Prostate gland (tissue), 2 donors: ENCODE results near the gene GSG1L. TPM values are rescaled to one million over a fixed set of nuclear protein-coding genes. Genes with fewer than 3 reads are reported as not detected.

ENCODE experiments used
- DNase-seq: peaks from one replicate; pipeline ENCODE4 v3.0.0-alpha.2; 2019; ENCODE audit warnings: low spot score
- H3K27ac ChIP-seq, 2 donors: fragments of 200-600 bp; sonication (generic); 2 replicates each; pipeline ENCODE4 v1.5.1; 2017 to 2019
- H3K27me3 ChIP-seq: fragments of 200-600 bp; sonication (generic); replicated peaks from 2 replicates; pipeline ENCODE4 v1.5.1; 2019; ENCODE audit not compliant: insufficient read depth
- H3K36me3 ChIP-seq, 2 donors: fragments of 200-600 bp; sonication (generic); 1 replicate in 1 of 2; 2 replicates in 1 of 2; pipeline versions ENCODE4 v1.5.1 to v1.8.1; 2017 to 2019
- H3K4me1 ChIP-seq: fragments of 200-600 bp; sonication (generic); replicated peaks from 2 replicates; pipeline ENCODE4 v1.5.1; 2019
- H3K4me3 ChIP-seq, 2 donors: fragments of 200-600 bp; sonication (generic); 2 replicates each; pipeline ENCODE4 v1.5.1; 2017 to 2019
- H3K9me3 ChIP-seq: fragments of 200-600 bp; sonication (generic); 2 replicates; pipeline ENCODE4 v1.5.1; 2017
- POLR2A ChIP-seq: fragments of 450-650 bp; IDR thresholded peaks from one replicate; pipeline ENCODE4 v1.6.1; 2016; ENCODE audit warnings: antibody characterized with exemption, mild to moderate bottlenecking
- POLR2AphosphoS5 ChIP-seq: sonication (generic); formaldehyde crosslinking; IDR thresholded peaks from one replicate; pipeline ENCODE4 v1.6.1; 2017; ENCODE audit warnings: antibody characterized with exemption
- WGBS: methylation state at CpG from one replicate; pipeline ENCODE4 v1.1.5; 2018; 5-methylcytosine and 5-hydroxymethylcytosine counted together
- intact Hi-C: fragments of 100-400 bp; cut with DNase I; formaldehyde crosslinking; loops from one replicate; pipeline ENCODE4 v1.14.2; 2022
- total RNA-seq, 2 donors: library from RNA; depleted of rRNA; stranded (reverse); fragments of >200 nt; gene quantifications; one replicate each; pipeline ENCODE4 v1.1.0, GENCODE V29; 2016
- TF ChIP-seq, protein P1 (sequence below), 4 experiments: fragments of 200-600 bp in 2 of 4; fragments of 450-650 bp in 2 of 4; sonication (generic) in 2 of 4; IDR thresholded peaks; 1 replicate in 3 of 4; 2 replicates in 1 of 4; pipeline ENCODE4 v1.5.1; 2016 to 2019; ENCODE audit warnings: antibody characterized with exemption in 4 of 4, mild to moderate bottlenecking in 2 of 4, moderate library complexity in 2 of 4

GSG1L gene
- total RNA-seq, 2 donors from 2014 or later, result 0.91 TPM; not detected in 1

DNA sequence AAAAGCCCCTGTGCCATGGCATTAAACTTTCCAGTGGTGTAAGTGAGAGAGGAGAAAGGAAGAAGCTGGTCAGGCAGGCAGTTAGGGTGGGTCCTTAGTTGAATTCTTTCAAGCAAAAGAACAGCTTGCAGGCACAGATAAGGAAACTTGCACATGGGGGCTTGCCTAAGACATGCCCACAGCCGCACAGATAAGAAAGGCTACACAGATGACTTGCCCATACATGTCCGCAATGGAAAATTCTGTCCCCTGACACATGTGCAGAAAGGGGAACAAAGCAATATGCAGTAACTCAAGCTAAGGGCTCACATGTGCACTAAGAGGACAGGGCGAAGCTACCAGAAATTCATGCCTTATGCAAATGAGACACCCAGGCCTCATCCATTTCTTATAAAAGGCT, 69.9 kb downstream of the GSG1L start:
- WGBS, result 84% methylated on average over 3 of the region's 3 CpGs
- intact Hi-C loops, result no loop called here
- Histone ChIP-seq H3K9me3 (no peaks in the 10 kb centered on the region), H3K4me1 (no peaks in the 10 kb centered on the region), H3K4me3 (no peak overlapping the region), H3K27ac (no peak overlapping the region), H3K36me3 (no peaks in the 10 kb centered on the region), H3K27me3 (no peaks in the 10 kb centered on the region)
- no peak for DNase-seq
- TF ChIP-seq, protein P1, sequence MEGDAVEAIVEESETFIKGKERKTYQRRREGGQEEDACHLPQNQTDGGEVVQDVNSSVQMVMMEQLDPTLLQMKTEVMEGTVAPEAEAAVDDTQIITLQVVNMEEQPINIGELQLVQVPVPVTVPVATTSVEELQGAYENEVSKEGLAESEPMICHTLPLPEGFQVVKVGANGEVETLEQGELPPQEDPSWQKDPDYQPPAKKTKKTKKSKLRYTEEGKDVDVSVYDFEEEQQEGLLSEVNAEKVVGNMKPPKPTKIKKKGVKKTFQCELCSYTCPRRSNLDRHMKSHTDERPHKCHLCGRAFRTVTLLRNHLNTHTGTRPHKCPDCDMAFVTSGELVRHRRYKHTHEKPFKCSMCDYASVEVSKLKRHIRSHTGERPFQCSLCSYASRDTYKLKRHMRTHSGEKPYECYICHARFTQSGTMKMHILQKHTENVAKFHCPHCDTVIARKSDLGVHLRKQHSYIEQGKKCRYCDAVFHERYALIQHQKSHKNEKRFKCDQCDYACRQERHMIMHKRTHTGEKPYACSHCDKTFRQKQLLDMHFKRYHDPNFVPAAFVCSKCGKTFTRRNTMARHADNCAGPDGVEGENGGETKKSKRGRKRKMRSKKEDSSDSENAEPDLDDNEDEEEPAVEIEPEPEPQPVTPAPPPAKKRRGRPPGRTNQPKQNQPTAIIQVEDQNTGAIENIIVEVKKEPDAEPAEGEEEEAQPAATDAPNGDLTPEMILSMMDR (IDR thresholded peaks at IDR 0.05), result no peak
- TF ChIP-seq POLR2AphosphoS5 (no peak), POLR2A (no peak)

DNA sequence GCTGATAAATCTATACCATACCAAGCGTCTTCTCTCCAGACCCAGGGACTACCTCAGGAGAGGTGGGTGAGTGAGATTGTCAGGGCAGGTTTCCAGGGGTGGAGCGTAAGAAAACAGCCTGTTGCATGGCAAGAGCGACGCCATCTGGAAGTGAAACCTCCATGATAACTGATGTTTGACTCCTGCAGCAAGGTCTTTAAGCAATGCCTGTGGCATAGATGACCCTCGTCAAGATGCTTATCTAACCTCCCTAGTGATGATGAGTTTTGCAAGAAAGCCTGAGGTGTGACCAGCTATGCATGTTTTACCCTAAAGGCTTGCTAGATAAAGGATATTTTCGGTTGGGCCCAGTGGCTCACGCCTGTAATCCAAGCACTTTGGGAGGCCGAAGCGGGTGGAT, 71.6 kb downstream of the GSG1L start:
- Histone ChIP-seq H3K36me3 (no peaks in the 10 kb centered on the region), H3K27me3 (no peaks in the 10 kb centered on the region), H3K4me3 (no peak overlapping the region), H3K27ac (no peak overlapping the region), H3K4me1 (no peaks in the 10 kb centered on the region), H3K9me3 (no peaks in the 10 kb centered on the region)
- no peak for DNase-seq
- 77% methylated on average over 9 of the region's 9 CpGs for WGBS
- intact Hi-C loops, result no loop called here
- TF ChIP-seq POLR2A (no peak), POLR2AphosphoS5 (no peak)
- TF ChIP-seq, protein P1 (IDR thresholded peaks at IDR 0.05), result no peak

DNA sequence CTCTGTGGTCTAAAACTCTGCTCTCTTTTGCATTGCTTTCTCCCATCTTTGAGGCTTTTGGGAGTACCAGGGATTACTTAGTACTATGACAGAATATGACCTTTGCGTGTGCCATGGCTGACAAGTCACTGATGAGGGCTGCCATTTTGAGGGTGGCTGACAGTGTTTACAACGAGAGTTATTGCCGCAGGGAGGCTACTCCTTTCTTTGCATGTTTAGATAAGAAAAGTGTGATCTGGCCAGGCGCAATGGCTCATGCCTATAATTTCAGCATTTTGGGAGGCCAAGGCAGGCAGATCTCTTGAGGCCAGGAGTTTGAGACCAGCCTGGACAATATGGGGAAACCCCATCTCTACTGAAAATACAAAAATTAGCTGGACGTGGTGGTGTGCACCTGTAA, 77.5 kb downstream of the GSG1L start:
- no peak for DNase-seq
- H3K4me1 ChIP-seq, result no peaks in the 10 kb centered on the region
- no peaks in the 10 kb centered on the region for H3K27me3 ChIP-seq
- no peak overlapping the region for H3K27ac ChIP-seq
- H3K4me3 ChIP-seq, result no peak overlapping the region
- WGBS, result 92% methylated on average over 5 of the region's 5 CpGs
- intact Hi-C loops, result no loop called here
- no peak for TF ChIP-seq POLR2A
- TF ChIP-seq, protein P1 (IDR thresholded peaks at IDR 0.05), result no peak
- TF ChIP-seq POLR2AphosphoS5, result no peak
- H3K36me3 ChIP-seq, result no peaks in the 10 kb centered on the region
- H3K9me3 ChIP-seq, result no peaks in the 10 kb centered on the region

DNA sequence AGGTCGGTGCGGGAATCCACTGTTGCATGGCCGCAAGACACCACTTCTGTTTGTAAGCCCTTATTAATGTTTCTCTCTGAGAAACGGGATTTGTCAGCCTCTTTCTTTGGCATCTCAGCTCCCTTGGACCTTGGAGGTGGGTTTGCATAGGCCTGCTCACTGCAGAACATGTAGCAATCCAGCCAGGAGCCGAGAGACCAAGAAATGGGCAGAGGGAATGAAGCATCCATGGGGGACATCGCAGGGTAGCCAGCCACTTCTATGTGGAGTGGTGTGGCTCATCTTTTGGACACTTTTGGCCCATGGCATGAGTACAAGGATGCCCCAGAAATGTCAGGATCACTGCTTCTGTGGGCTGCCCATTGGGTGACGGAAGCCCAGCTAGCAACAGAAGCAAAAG, 79.4 kb downstream of the GSG1L start:
- H3K36me3 ChIP-seq, result no peaks in the 10 kb centered on the region
- H3K4me3 ChIP-seq, result no peak overlapping the region
- no peak for TF ChIP-seq POLR2A
- TF ChIP-seq POLR2AphosphoS5, result no peak
- TF ChIP-seq, protein P1 (IDR thresholded peaks at IDR 0.05), result no peak
- no peaks in the 10 kb centered on the region for H3K4me1 ChIP-seq
- intact Hi-C loops, result no loop called here
- 87% methylated on average over 7 of the region's 7 CpGs for WGBS
- no peaks in the 10 kb centered on the region for H3K27me3 ChIP-seq
- no peak overlapping the region for H3K27ac ChIP-seq
- no peak for DNase-seq
- H3K9me3 ChIP-seq, result no peaks in the 10 kb centered on the region

DNA sequence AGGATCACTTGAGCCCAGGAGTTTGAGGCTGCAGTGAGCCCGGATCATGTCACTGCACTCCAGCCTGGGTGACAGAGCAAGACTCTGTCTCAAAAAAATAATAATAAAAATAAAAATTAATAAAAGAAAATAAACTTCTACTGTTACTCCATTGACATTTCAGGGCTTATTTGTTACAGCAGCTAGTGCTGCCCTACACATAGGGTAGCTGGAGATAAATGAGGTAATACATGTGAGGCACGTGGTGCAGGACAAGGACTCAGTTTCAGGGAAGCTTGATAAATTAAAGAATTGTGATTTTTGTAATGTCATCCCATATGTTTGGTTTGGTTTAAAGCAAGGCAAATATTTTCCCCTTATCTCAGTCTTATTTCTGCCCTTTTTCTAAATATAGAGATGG, 80.3 kb downstream of the GSG1L start:
- TF ChIP-seq POLR2A (no peak), POLR2AphosphoS5 (no peak)
- TF ChIP-seq, protein P1 (IDR thresholded peaks at IDR 0.05), result no peak
- H3K4me3 ChIP-seq, result no peak overlapping the region
- H3K36me3 ChIP-seq, result no peaks in the 10 kb centered on the region
- no peak overlapping the region for H3K27ac ChIP-seq
- H3K4me1 ChIP-seq, result no peaks in the 10 kb centered on the region
- intact Hi-C loops, result no loop called here
- no peak for DNase-seq
- H3K9me3 ChIP-seq, result no peaks in the 10 kb centered on the region
- no peaks in the 10 kb centered on the region for H3K27me3 ChIP-seq
- 67% methylated on average over 2 of the region's 2 CpGs for WGBS
